Keratinocyte (primary cell): ENCODE measurements around the gene P2RY13. TPM values are rescaled to one million over a fixed set of nuclear protein-coding genes. Genes with fewer than 3 reads are reported as not detected.

Source experiments
- DNase-seq: peaks from one replicate; pipeline ENCODE4 v3.0.0-alpha.2; 2011; ENCODE audit warnings: low read depth, missing footprints, low spot score
- FAIRE-seq: peaks from 2 replicates; lab custom pipeline; 2011; peaks lifted over from hg19 to GRCh38; lab: Jason Lieb, UNC
- H2AFZ ChIP-seq: 2 replicates; pipeline ENCODE4 v1.6.0; 2012; ENCODE audit warnings: low read length, control low read depth, inconsistent platforms; ENCODE audit not compliant: control insufficient read depth
- H3K27ac ChIP-seq: 2 replicates; pipeline ENCODE4 v1.5.1; 2011; ENCODE audit warnings: low read length; ENCODE audit not compliant: control insufficient read depth, insufficient read depth
- H3K27me3 ChIP-seq: 3 replicates; pipeline ENCODE4 v1.6.0; 2011; ENCODE audit warnings: low read length; ENCODE audit not compliant: control insufficient read depth, insufficient read depth; ENCODE audit errors: extremely low read depth
- H3K36me3 ChIP-seq, 2 experiments: 2 replicates in 1 of 2; 3 replicates in 1 of 2; pipeline ENCODE4 v1.5.1; 2011; ENCODE audit warnings: low read length in 2 of 2, mild to moderate bottlenecking in 1 of 2; ENCODE audit not compliant: control insufficient read depth in 2 of 2, insufficient read depth in 2 of 2; ENCODE audit errors: extremely low read depth in 1 of 2
- H3K4me1 ChIP-seq: 3 replicates; pipeline ENCODE4 v1.5.1; 2011; ENCODE audit warnings: low read length; ENCODE audit not compliant: control insufficient read depth, insufficient read depth; ENCODE audit errors: extremely low read depth
- H3K4me2 ChIP-seq: 3 replicates; pipeline ENCODE4 v1.6.0; 2011; ENCODE audit warnings: low read depth, low read length; ENCODE audit not compliant: control insufficient read depth, insufficient read depth; ENCODE audit errors: extremely low read depth
- H3K4me3 ChIP-seq, 3 experiments: fragments of 200-600 bp in 1 of 3; sonication (generic) in 1 of 3; 2 replicates in 2 of 3; 3 replicates in 1 of 3; pipeline ENCODE4 v1.5.1; 2011 to 2016; ENCODE audit warnings: low read length in 3 of 3, mild to moderate bottlenecking in 3 of 3, control low read depth in 2 of 3, inconsistent platforms in 1 of 3, low read depth in 1 of 3, mixed read lengths in 1 of 3, mixed run types in 1 of 3, moderate library complexity in 1 of 3; ENCODE audit not compliant: control insufficient read depth in 2 of 3, insufficient read depth in 2 of 3; ENCODE audit errors: extremely low read depth in 1 of 3
- H3K79me2 ChIP-seq: 2 replicates; pipeline ENCODE4 v1.6.0; 2012; ENCODE audit warnings: low read length; ENCODE audit not compliant: control insufficient read depth, insufficient read depth
- H3K9ac ChIP-seq: 3 replicates; pipeline ENCODE4 v1.6.0; 2011; ENCODE audit warnings: low read length; ENCODE audit not compliant: control insufficient read depth, insufficient read depth; ENCODE audit errors: extremely low read depth
- H3K9me1 ChIP-seq: 3 replicates; pipeline ENCODE4 v1.6.0; 2011; ENCODE audit warnings: low read length; ENCODE audit not compliant: control insufficient read depth, insufficient read depth; ENCODE audit errors: extremely low read depth
- H3K9me3 ChIP-seq: 2 replicates; pipeline ENCODE4 v1.5.1; 2012; ENCODE audit warnings: low read depth, low read length; ENCODE audit not compliant: control insufficient read depth
- H4K20me1 ChIP-seq: 3 replicates; pipeline ENCODE4 v1.6.0; 2011; ENCODE audit warnings: low read length; ENCODE audit not compliant: control insufficient read depth, insufficient read depth; ENCODE audit errors: extremely low read depth
- CTCF ChIP-seq, 3 experiments: IDR thresholded peaks in 1 of 3; conservative IDR thresholded peaks in 1 of 3; optimal IDR thresholded peaks in 1 of 3; 2 replicates in 2 of 3; 3 replicates in 1 of 3; pipeline versions ENCODE3 to v1.5.1; 2011; ENCODE audit warnings: low read length in 3 of 3, mild to moderate bottlenecking in 3 of 3, moderate library complexity in 2 of 3, control low read depth in 1 of 3, inconsistent platforms in 1 of 3; ENCODE audit not compliant: insufficient read depth in 2 of 3; ENCODE audit errors: extremely low read depth in 1 of 3
- EZH2 ChIP-seq: IDR thresholded peaks from one replicate; pipeline ENCODE4 v1.6.1; 2012; ENCODE audit warnings: inconsistent platforms, mild to moderate bottlenecking, low read length, moderate library complexity
- dilution Hi-C: fragments of 300-500 bp; cut with MboI; formaldehyde crosslinking; loops from one replicate; pipeline ENCODE4 v1.7.0; 2020; ENCODE audit warnings: low sequenced_read_pairs; ENCODE audit not compliant: extremely low pct_ligation_motif_present
- polyA plus RNA-seq, 5 experiments: library from polyadenylated mRNA; depleted of rRNA in 3 of 5; stranded (reverse) in 3 of 5; stranded (forward) in 1 of 5; unstranded in 1 of 5; fragments of >200 nt; gene quantifications; 1 replicate in 1 of 5; 2 replicates in 3 of 5; 3 replicates in 1 of 5; pipeline versions ENCODE4 v1.2.1 to v1.2.3, GENCODE V29; 2011 to 2012; ENCODE audit warnings: missing spikeins in 2 of 5, low read depth in 1 of 5, low replicate concordance in 1 of 5

P2RY13 gene
- polyA plus RNA-seq, 1 donor (not counting 4 experiments of a cell fraction or from before 2014, with no cell fraction given) = not detected

GRCh38 chr3:151276687-151277042 is 52.7 kb downstream of the P2RY13 start:
- no peak overlapping the region for H3K9ac ChIP-seq
- H3K4me1 ChIP-seq = no peaks in the 10 kb centered on the region
- DNase-seq (no peak), FAIRE-seq (no peak)
- H3K36me3 ChIP-seq = no peaks in the 10 kb centered on the region
- H3K9me3 ChIP-seq = no peaks in the 10 kb centered on the region
- no peaks in the 10 kb centered on the region for H3K79me2 ChIP-seq
- no peaks in the 10 kb centered on the region for H4K20me1 ChIP-seq
- no peaks in the 10 kb centered on the region for H3K9me1 ChIP-seq
- H3K27ac ChIP-seq = no peak overlapping the region
- dilution Hi-C loops = no loop called here
- no peak overlapping the region for H3K4me3 ChIP-seq
- no peak overlapping the region for H2AFZ ChIP-seq
- no peaks in the 10 kb centered on the region for H3K27me3 ChIP-seq
- TF ChIP-seq EZH2 = no peak
- no peak for TF ChIP-seq CTCF (optimal IDR thresholded peaks at IDR 0.05 in 1 of 3, IDR thresholded peaks at IDR 0.05 in 1 of 3, conservative IDR thresholded peaks at IDR 0.05 in 1 of 3; ENCODE audit: extremely low read depth in 1 of 3, insufficient read depth in 2 of 3, low read length in 3 of 3)
- no peak overlapping the region for H3K4me2 ChIP-seq

Other genes with a start within 250 kb of the P2RY13 start
- 0.04 to 0.36 TPM (median 0.04 TPM) in 3 replicates for gene MED12L, start 243.9 kb downstream of the P2RY13 start, polyA plus RNA-seq
- gene GPR171, start 126.3 kb downstream of the P2RY13 start, polyA plus RNA-seq = not detected in 3 replicates
- not detected in 3 replicates for gene P2RY14, start 51.0 kb downstream of the P2RY13 start, polyA plus RNA-seq
- 90.0 to 109 TPM (median 106 TPM) in 3 replicates for gene GPR87, start 12.7 kb downstream of the P2RY13 start, polyA plus RNA-seq
- not detected in 3 replicates for gene P2RY12, start 55.2 kb upstream of the P2RY13 start, polyA plus RNA-seq
- gene IGSF10, start 131.5 kb upstream of the P2RY13 start, polyA plus RNA-seq = under 0.01 to 0.01 TPM (median 0.01 TPM) in 3 replicates